GM13977 (cell line): ENCODE measurements around the gene AMPD3.

Experiments used
- DNase-seq: peaks from one replicate; pipeline ENCODE4 v3.0.0; 2012; ENCODE audit warnings: low spot score
- CTCF ChIP-seq: IDR thresholded peaks from 2 replicates; pipeline ENCODE4 v1.5.1; 2012; ENCODE audit warnings: mild to moderate bottlenecking, control low read depth; ENCODE audit not compliant: insufficient read depth; ENCODE audit errors: extremely low read depth, missing control alignments
- in situ Hi-C: fragments of 300-500 bp; cut with MboI; formaldehyde crosslinking; loops from one replicate; pipeline ENCODE4 v1.12.0; 2022; ENCODE audit warnings: low sequenced_read_pairs, low pct_unique_long_range_greater_than_20kb, mixed read lengths, inconsistent platforms; ENCODE audit not compliant: unreplicated experiment

AMPD3 gene

GRCh38 chr11:10454878-10455631 lies at the start of gene AMPD3:
Gene AMPD3, plus strand, starts transcription at chr11:10455264. Its CDS starts 6,256 bp downstream, at chr11:10461520.
- in situ Hi-C loops = no loop called here
- TF ChIP-seq CTCF = no peak

GRCh38 chr11:10405865-10406592 lies 49.0 kb upstream of the AMPD3 start:
- in situ Hi-C loops = loop anchor here (5.0 to 10.0 kb wide), 2 partner anchors 249 to 331 kb away; no protein-coding TSS in a partner anchor
- TF ChIP-seq CTCF = peak; percentile 56
- DNase-seq = peak; percentile 59

More at GRCh38 chr11:10454878-10455631, at the start of gene AMPD3:
- peak; percentile 65 for DNase-seq

GRCh38 chr11:10407055-10407454 lies 48.0 kb upstream of the AMPD3 start:
- no peak for DNase-seq
- in situ Hi-C loops = loop anchor here (5.0 to 10.0 kb wide), 2 partner anchors 248 to 330 kb away; no protein-coding TSS in a partner anchor
- no peak for TF ChIP-seq CTCF

- in situ Hi-C loops = loop anchor here (5.0 to 10.0 kb wide), 2 partner anchors 247 to 329 kb away; no protein-coding TSS in a partner anchor
- no peak for TF ChIP-seq CTCF
- DNase-seq = no peak
These were observed 47.0 kb upstream of the AMPD3 start for GRCh38 chr11:10407749-10408685.

GRCh38 chr11:10409207-10409661 lies 45.8 kb upstream of the AMPD3 start:
- DNase-seq = no peak
- no peak for TF ChIP-seq CTCF
- in situ Hi-C loops = loop anchor here (5.0 to 10.0 kb wide), 2 partner anchors 246 to 328 kb away; no protein-coding TSS in a partner anchor
